Suprapubic skin (tissue), 3 donors: Measurements from ENCODE around the gene DYRK1B.

Experiments used
- EP300 ChIP-seq: sonication (generic); formaldehyde crosslinking; IDR thresholded peaks from one replicate; pipeline ENCODE4 v1.6.1; 2017; ENCODE audit warnings: antibody characterized with exemption
- TF ChIP-seq, protein P1 (sequence below), 2 donors: fragments of 200-600 bp in 1 of 2; fragments of 450-650 bp in 1 of 2; sonication (generic) in 1 of 2; IDR thresholded peaks; one replicate each; pipeline ENCODE4 v1.5.1; 2016 to 2019; ENCODE audit warnings: antibody characterized with exemption in 2 of 2, mild to moderate bottlenecking in 1 of 2, moderate library complexity in 1 of 2

DNA sequence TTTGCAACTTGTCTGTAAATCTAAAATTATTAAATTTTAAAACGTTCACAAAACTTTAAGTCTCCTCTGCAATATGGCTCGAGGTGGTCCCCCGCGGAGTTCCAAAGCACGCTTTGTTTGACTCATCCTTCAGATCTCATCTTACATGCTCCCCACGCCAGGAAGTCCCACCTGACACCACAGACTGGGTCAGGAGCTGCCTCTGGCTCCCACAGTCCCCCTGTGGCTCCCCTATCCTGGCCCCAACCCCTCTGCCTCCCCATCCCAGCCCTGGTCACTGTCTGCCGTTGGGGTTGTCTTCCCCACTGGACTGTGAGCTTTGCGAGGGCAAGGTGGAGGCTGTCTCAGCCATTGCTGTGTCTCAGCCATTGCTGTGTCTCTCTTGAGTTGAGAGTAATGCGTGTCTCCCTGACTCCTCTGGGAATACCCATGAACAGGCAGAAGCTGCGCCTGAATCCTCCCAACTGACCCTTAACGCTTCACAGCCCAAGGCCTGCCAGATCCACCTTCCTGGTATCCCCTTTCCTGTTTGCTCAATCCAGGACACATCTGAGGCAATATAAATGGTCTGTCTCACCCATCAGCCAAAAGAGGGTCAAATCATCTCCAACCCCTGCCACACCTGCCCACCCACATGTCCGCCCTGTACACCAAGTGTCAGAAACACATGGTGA, 15.9 kb downstream of the DYRK1B start:
- TF ChIP-seq, protein P1, sequence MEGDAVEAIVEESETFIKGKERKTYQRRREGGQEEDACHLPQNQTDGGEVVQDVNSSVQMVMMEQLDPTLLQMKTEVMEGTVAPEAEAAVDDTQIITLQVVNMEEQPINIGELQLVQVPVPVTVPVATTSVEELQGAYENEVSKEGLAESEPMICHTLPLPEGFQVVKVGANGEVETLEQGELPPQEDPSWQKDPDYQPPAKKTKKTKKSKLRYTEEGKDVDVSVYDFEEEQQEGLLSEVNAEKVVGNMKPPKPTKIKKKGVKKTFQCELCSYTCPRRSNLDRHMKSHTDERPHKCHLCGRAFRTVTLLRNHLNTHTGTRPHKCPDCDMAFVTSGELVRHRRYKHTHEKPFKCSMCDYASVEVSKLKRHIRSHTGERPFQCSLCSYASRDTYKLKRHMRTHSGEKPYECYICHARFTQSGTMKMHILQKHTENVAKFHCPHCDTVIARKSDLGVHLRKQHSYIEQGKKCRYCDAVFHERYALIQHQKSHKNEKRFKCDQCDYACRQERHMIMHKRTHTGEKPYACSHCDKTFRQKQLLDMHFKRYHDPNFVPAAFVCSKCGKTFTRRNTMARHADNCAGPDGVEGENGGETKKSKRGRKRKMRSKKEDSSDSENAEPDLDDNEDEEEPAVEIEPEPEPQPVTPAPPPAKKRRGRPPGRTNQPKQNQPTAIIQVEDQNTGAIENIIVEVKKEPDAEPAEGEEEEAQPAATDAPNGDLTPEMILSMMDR (IDR thresholded peaks at IDR 0.05), result no peak
- TF ChIP-seq EP300, result no peak
